ENCODE data around the gene FH.

The FH gene

DNA sequence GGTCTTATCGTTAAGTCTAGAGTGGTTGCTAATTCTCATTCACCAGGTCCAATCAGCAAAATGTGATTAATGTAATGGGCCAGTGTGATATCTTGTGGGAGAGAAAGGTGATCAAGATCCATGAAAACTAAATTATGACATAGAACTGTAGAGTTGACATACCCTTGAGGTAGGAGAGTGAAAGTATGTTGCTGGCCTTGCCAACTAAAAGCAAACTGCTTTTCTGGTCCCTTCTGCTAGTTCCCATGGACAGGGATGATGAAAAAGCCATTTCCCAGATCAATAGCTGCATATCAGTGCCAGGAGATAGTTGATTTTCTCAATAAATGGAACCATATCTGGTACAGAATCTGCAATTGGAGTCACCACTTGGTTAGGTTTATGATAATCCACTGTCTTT is 65.8 kb downstream of the FH start:
- no peak overlapping the region for H3K4me3 ChIP-seq (ENCODE audit: low read depth, low read length)
- TF ChIP-seq, protein P1, sequence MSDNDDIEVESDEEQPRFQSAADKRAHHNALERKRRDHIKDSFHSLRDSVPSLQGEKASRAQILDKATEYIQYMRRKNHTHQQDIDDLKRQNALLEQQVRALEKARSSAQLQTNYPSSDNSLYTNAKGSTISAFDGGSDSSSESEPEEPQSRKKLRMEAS (IDR thresholded peaks at IDR 0.05; ENCODE audit: low read depth, low read length) = no peak
- TF ChIP-seq MYC (IDR thresholded peaks at IDR 0.05; ENCODE audit: low read depth, low read length) (no peak), POLR2A (IDR thresholded peaks at IDR 0.05; ENCODE audit: extremely low read depth, insufficient read length) (no peak)
- TF ChIP-seq, protein P2, sequence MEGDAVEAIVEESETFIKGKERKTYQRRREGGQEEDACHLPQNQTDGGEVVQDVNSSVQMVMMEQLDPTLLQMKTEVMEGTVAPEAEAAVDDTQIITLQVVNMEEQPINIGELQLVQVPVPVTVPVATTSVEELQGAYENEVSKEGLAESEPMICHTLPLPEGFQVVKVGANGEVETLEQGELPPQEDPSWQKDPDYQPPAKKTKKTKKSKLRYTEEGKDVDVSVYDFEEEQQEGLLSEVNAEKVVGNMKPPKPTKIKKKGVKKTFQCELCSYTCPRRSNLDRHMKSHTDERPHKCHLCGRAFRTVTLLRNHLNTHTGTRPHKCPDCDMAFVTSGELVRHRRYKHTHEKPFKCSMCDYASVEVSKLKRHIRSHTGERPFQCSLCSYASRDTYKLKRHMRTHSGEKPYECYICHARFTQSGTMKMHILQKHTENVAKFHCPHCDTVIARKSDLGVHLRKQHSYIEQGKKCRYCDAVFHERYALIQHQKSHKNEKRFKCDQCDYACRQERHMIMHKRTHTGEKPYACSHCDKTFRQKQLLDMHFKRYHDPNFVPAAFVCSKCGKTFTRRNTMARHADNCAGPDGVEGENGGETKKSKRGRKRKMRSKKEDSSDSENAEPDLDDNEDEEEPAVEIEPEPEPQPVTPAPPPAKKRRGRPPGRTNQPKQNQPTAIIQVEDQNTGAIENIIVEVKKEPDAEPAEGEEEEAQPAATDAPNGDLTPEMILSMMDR (IDR thresholded peaks at IDR 0.05; ENCODE audit: low read depth, low read length) = no peak
- DNase-seq (ENCODE audit: low read depth) = no peak

DNA sequence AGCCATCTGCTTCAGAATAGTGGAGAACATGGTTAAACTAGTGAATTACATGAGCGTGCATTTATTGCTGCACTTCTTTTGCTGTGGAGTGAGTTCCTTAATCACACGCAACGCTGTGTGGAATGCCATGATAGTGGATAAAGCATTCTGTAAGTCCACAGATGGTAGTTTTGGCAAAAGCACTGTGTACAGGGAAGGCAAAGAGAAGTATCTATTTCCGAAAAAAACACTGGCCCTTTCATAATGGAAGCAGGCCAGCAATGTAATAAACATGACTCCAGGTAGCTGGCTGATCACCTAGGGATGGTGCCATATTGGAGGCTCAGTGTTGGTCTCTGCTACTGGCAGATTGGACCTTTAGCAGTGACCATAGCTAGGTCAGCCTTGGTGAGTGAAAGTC is 67.6 kb downstream of the FH start:
- H3K4me3 ChIP-seq (ENCODE audit: low read depth, low read length) = no peak overlapping the region
- no peak for DNase-seq (ENCODE audit: low read depth)
- TF ChIP-seq, protein P1 (IDR thresholded peaks at IDR 0.05; ENCODE audit: low read depth, low read length) = no peak
- TF ChIP-seq, protein P2 (IDR thresholded peaks at IDR 0.05; ENCODE audit: low read depth, low read length) = no peak
- TF ChIP-seq MYC (IDR thresholded peaks at IDR 0.05; ENCODE audit: low read depth, low read length) = no peak
- TF ChIP-seq POLR2A (IDR thresholded peaks at IDR 0.05; ENCODE audit: extremely low read depth, insufficient read length) = no peak
